ENCODE data around the gene ACLY. TPM values are rescaled to one million over a fixed set of nuclear protein-coding genes. Genes with fewer than 3 reads are reported as not detected.

The ACLY gene
- total and polyA plus RNA-seq, 2 of the 13 experiments (the other 11 are each of a cell fraction or from before 2014, with no cell fraction given), result 111 to 218 TPM

- no peak; the same call in 1 of the 2 replicates for TF ChIP-seq MEF2D (CRISPR knock-in tag; IDR thresholded peaks at IDR 0.05)
- peak; percentile 52; the same call in 1 of the 2 replicates for TF ChIP-seq ZFP37 (CRISPR knock-in tag; IDR thresholded peaks at IDR 0.05; ENCODE audit: borderline replicate concordance)
- TF ChIP-seq ZNF674 (CRISPR knock-in tag; IDR thresholded peaks at IDR 0.05; ENCODE audit: low read depth), result no peak
- TF ChIP-seq SALL1 (CRISPR knock-in tag; IDR thresholded peaks at IDR 0.05), result peak; percentile 93
- no peak for TF ChIP-seq NFE2 (CRISPR knock-in tag; IDR thresholded peaks at IDR 0.05)
- TF ChIP-seq ZNF468 (CRISPR knock-in tag; IDR thresholded peaks at IDR 0.05), result no peak
- TF ChIP-seq GMEB2 (CRISPR knock-in tag; IDR thresholded peaks at IDR 0.05; ENCODE audit: low read depth), result no peak
- no peak for TF ChIP-seq NFE2L2 (IDR thresholded peaks at IDR 0.05; ENCODE audit: low read length)
- no peak for TF ChIP-seq ZFP36 (IDR thresholded peaks at IDR 0.05; ENCODE audit: borderline replicate concordance, low read depth, low read length, partially characterized antibody)
- TF ChIP-seq ARID3A (IDR thresholded peaks at IDR 0.05; ENCODE audit: low read depth, low read length), result no peak
- TF ChIP-seq NFRKB (IDR thresholded peaks at IDR 0.05), result no peak
- peak; percentile 37; the same call in 1 of the 2 replicates for TF ChIP-seq ZNF33B (CRISPR knock-in tag; IDR thresholded peaks at IDR 0.05)
- peak; percentile 69; the same call in 1 of the 2 replicates for TF ChIP-seq SIN3A (IDR thresholded peaks at IDR 0.05; ENCODE audit: borderline replicate concordance, low read depth, low read length)
- TF ChIP-seq ZNF318 (CRISPR knock-in tag; IDR thresholded peaks at IDR 0.05), result no peak
- TF ChIP-seq LRRFIP1 (CRISPR knock-in tag; conservative IDR thresholded peaks at IDR 0.05), result no peak
Observed at GRCh38 chr17:41907633-41908539, 10.9 kb downstream of the ACLY start (continued).

Data from HepG2 (cell line).